Epithelial cell of proximal tubule (primary cell): ENCODE data around the gene USP3. TPM values are rescaled to one million over a fixed set of nuclear protein-coding genes. Genes with fewer than 3 reads are reported as not detected.
"Not testable (repeated sequence)": the region's sequence is repeated elsewhere in the genome, so short reads cannot be mapped to it uniquely, and the experiment has no call there.

Experiments used
- DNase-seq: peaks from one replicate; pipeline ENCODE4 v3.0.0-alpha.2; 2011; ENCODE audit warnings: low read depth
- H3K4me3 ChIP-seq: 2 replicates; pipeline ENCODE4 v1.5.1; 2011; ENCODE audit warnings: low read depth, mild to moderate bottlenecking, low read length
- CTCF ChIP-seq: conservative IDR thresholded peaks from 2 replicates; pipeline ENCODE4 v1.5.1; 2012; ENCODE audit warnings: low read depth, mild to moderate bottlenecking, low read length
- total RNA-seq: library from RNA; depleted of rRNA; stranded (reverse); fragments of >200 nt; gene quantifications from 2 replicates; pipeline ENCODE4 v1.2.3, GENCODE V29; 2015

USP3 gene
- total RNA-seq, 1 donor from 2014 or later = 34.2 TPM

GRCh38 chr15:63484433-63485186 is 19.8 kb upstream of the USP3 start:
- no peak for DNase-seq
- H3K4me3 ChIP-seq = no peak overlapping the region
- no peak for TF ChIP-seq CTCF

- no peak overlapping the region for H3K4me3 ChIP-seq
- DNase-seq = no peak
- TF ChIP-seq CTCF = peak; percentile 97
Measured at GRCh38 chr15:63487076-63487757, 17.2 kb upstream of the USP3 start.

- DNase-seq = not testable (repeated sequence)
Measured at GRCh38 chr15:63487758-63488397, 16.5 kb upstream of the USP3 start.

GRCh38 chr15:63488398-63488960 is 15.9 kb upstream of the USP3 start:
- H3K4me3 ChIP-seq = no peak overlapping the region
- DNase-seq = no peak
- no peak for TF ChIP-seq CTCF

More at GRCh38 chr15:63487758-63488397, 16.5 kb upstream of the USP3 start:
- not testable (repeated sequence) for H3K4me3 ChIP-seq

GRCh38 chr15:63489352-63489751 is 15.0 kb upstream of the USP3 start:
- DNase-seq = no peak
- no peak overlapping the region for H3K4me3 ChIP-seq
- TF ChIP-seq CTCF = no peak

- H3K4me3 ChIP-seq = no peak overlapping the region
- DNase-seq = no peak
- no peak for TF ChIP-seq CTCF
Measured at GRCh38 chr15:63490345-63491034, 13.9 kb upstream of the USP3 start.
